HG02885 (cell line): ENCODE measurements around the gene SP100.

Source experiments
- ATAC-seq: cut with Tn5 transposase; IDR thresholded peaks from one replicate; pipeline ENCODE4 v1.9.1; 2021; ENCODE audit warnings: mild to moderate bottlenecking; ENCODE audit not compliant: unreplicated experiment, poor library complexity

SP100 gene

GRCh38 chr2:230592775-230593174 is 176.8 kb downstream of the SP100 start:
- ATAC-seq = no peak
